Spleen (tissue), 7 donors: ENCODE results near the gene PPM1H.

Experiments
- POLR2A ChIP-seq, 3 donors: fragments of 450-650 bp; IDR thresholded peaks; one replicate each; pipeline ENCODE4 v1.5.1; 2017; ENCODE audit warnings: antibody characterized with exemption in 3 of 3, mild to moderate bottlenecking in 1 of 3
- POLR2AphosphoS5 ChIP-seq, 3 donors: sonication (generic); formaldehyde crosslinking; IDR thresholded peaks; one replicate each; pipeline ENCODE4 v1.5.1; 2017; ENCODE audit warnings: antibody characterized with exemption in 3 of 3
- TF ChIP-seq, protein P1 (sequence below), 11 experiments: fragments of 200-600 bp in 7 of 11; fragments of 450-650 bp in 4 of 11; sonication (generic) in 4 of 11; IDR thresholded peaks in 8 of 11; conservative IDR thresholded peaks in 3 of 11; 1 replicate in 7 of 11; 2 replicates in 4 of 11; pipeline versions ENCODE4 v1.4.0 to v1.8.0; 2016 to 2021; ENCODE audit warnings: antibody characterized with exemption in 11 of 11, inconsistent platforms in 4 of 11, mild to moderate bottlenecking in 1 of 11
- donor health status: DM: no; HTN: no; CAD: no; lungs with moderate emphysema.
- donor health status: DM: no; HTN: no; CAD: no.
- donor health status: DM: no; HTN: no; CAD: no.

DNA sequence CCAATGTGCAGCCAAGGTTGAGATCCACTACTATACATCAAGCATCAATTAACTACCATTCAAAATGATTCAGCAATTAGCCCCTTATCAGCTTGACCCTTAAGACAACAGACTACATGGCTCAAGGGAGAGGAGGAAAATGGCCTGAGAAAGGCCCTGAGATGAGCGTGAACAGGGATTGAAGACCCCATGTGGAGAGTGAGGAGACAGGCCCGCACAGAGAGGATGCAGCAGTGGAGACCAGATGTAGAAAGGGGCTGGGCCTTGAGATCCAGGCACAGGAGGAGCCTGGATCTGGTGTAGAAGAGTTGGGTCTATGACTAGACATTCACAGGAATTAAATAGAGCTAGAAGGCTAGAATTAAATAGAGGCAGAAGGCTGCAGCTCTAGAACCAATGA lies 239.3 kb downstream of the PPM1H start:
- TF ChIP-seq POLR2A (IDR thresholded peaks at IDR 0.05): no peak
- TF ChIP-seq, protein P1, sequence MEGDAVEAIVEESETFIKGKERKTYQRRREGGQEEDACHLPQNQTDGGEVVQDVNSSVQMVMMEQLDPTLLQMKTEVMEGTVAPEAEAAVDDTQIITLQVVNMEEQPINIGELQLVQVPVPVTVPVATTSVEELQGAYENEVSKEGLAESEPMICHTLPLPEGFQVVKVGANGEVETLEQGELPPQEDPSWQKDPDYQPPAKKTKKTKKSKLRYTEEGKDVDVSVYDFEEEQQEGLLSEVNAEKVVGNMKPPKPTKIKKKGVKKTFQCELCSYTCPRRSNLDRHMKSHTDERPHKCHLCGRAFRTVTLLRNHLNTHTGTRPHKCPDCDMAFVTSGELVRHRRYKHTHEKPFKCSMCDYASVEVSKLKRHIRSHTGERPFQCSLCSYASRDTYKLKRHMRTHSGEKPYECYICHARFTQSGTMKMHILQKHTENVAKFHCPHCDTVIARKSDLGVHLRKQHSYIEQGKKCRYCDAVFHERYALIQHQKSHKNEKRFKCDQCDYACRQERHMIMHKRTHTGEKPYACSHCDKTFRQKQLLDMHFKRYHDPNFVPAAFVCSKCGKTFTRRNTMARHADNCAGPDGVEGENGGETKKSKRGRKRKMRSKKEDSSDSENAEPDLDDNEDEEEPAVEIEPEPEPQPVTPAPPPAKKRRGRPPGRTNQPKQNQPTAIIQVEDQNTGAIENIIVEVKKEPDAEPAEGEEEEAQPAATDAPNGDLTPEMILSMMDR (IDR thresholded peaks at IDR 0.05 in 8 of 11, conservative IDR thresholded peaks at IDR 0.05 in 3 of 11): no peak
- TF ChIP-seq POLR2AphosphoS5 (IDR thresholded peaks at IDR 0.05): no peak
